K562 (cell line): Measurements from ENCODE around the gene GSTA5. TPM values are rescaled to one million over a fixed set of nuclear protein-coding genes. Genes with fewer than 3 reads are reported as not detected.

Experiments used
- ATAC-seq: fragments of 200-7000 bp; cut with Tn5 transposase; 3 replicates; pipeline ENCODE4 v1.9.1; 2020; ENCODE audit warnings: moderate library complexity
- Bru-seq: library from RNA; stranded (reverse); fragments of 400-500 nt; gene quantifications from one replicate; lab custom pipeline; 2021; lab: Mats Ljungman, UMichigan
- BruChase-seq, 2 experiments: library from RNA; stranded (reverse); fragments of 400-500 nt; gene quantifications; one replicate each; lab custom pipeline; 2021; lab: Mats Ljungman, UMichigan
- BruUV-seq: library from RNA; stranded (reverse); fragments of 400-500 nt; replicated peaks from 2 replicates; lab custom pipeline; 2021; lab: Mats Ljungman, UMichigan
- CTCF ChIA-PET: fragments of 300-600 bp; formaldehyde crosslinking; extraction: SDS; loops from one replicate; lab custom pipeline; 2021; ENCODE audit warnings: low intra/inter-chr PET ratio; lab: Yijun Ruan, JAX
- POLR2A ChIA-PET: fragments of 300-600, 350-650 bp; sonication (Branson Sonifier 250); formaldehyde crosslinking; extraction: SDS; loops from one replicate; lab custom pipeline; 2021; ENCODE audit warnings: antibody characterized with exemption, inconsistent platforms; lab: Yijun Ruan, JAX
- DNase-seq, 4 experiments: peaks; one replicate each; pipeline versions ENCODE4 v3.0.0 to v3.0.0-alpha.2; 2011 to 2018; ENCODE audit warnings: low spot score in 3 of 4, mixed read lengths in 3 of 4; ENCODE audit errors: extremely low read depth in 1 of 4
- FAIRE-seq: peaks from 2 replicates; lab custom pipeline; 2011; peaks lifted over from hg19 to GRCh38; lab: Jason Lieb, UNC
- H2AFZ ChIP-seq: 2 replicates; pipeline ENCODE4 v1.6.0; 2011; ENCODE audit warnings: low read depth, low read length, control low read depth, inconsistent platforms
- H3K27ac ChIP-seq: fragments of 200-600 bp; 3 replicates; pipeline ENCODE4 v1.8.0; 2011; ENCODE audit warnings: low read depth, mild to moderate bottlenecking, control low read depth, inconsistent platforms, low read length, moderate library complexity, mixed read lengths; ENCODE audit errors: extremely low read depth
- H3K27me3 ChIP-seq, 2 experiments: fragments of 300-600 bp in 1 of 2; 2 replicates in 1 of 2; 3 replicates in 1 of 2; pipeline versions ENCODE4 v1.6.0 to v1.8.0; 2011; ENCODE audit warnings: inconsistent platforms in 2 of 2, low read length in 2 of 2, mild to moderate bottlenecking in 1 of 2, mixed read lengths in 1 of 2, moderate library complexity in 1 of 2; ENCODE audit not compliant: control insufficient read depth in 2 of 2, insufficient read depth in 2 of 2
- H3K36me3 ChIP-seq: fragments of 300-600 bp; 3 replicates; pipeline ENCODE4 v1.8.0; 2011; ENCODE audit warnings: mild to moderate bottlenecking, low read length, inconsistent platforms; ENCODE audit not compliant: control insufficient read depth, insufficient read depth
- H3K4me1 ChIP-seq, 2 experiments: fragments of 200-600 bp in 1 of 2; replicated peaks in 1 of 2; 2 replicates in 1 of 2; 3 replicates in 1 of 2; pipeline versions ENCODE4 v1.5.1 to v1.8.0; 2011; ENCODE audit warnings: inconsistent platforms in 2 of 2, low read length in 2 of 2, mild to moderate bottlenecking in 1 of 2, mixed read lengths in 1 of 2, moderate library complexity in 1 of 2; ENCODE audit not compliant: control insufficient read depth in 2 of 2, insufficient read depth in 2 of 2
- H3K4me2 ChIP-seq: 2 replicates; pipeline ENCODE4 v1.6.1; 2011; ENCODE audit warnings: low read length, control low read depth, inconsistent platforms, mixed read lengths; ENCODE audit not compliant: insufficient read depth
- H3K4me3 ChIP-seq: fragments of 200-600 bp; sonication (generic), shearing (Covaris generic); 2 replicates; pipeline ENCODE4 v1.5.1; 2016; ENCODE audit warnings: control low read depth, inconsistent platforms
- H3K79me2 ChIP-seq: fragments of 200-600 bp; 3 replicates; pipeline ENCODE4 v1.8.0; 2011; ENCODE audit warnings: low read length, inconsistent platforms; ENCODE audit not compliant: control insufficient read depth, insufficient read depth
- H3K9ac ChIP-seq, 2 experiments: 2 replicates each; pipeline versions ENCODE4 v1.6.0 to v1.6.1; 2011; ENCODE audit warnings: low read depth in 2 of 2, low read length in 2 of 2, control low read depth in 1 of 2, inconsistent platforms in 1 of 2, mild to moderate bottlenecking in 1 of 2, mixed read lengths in 1 of 2; ENCODE audit not compliant: insufficient read depth in 1 of 2
- H3K9me1 ChIP-seq: one replicate; pipeline ENCODE4 v1.6.0; 2011; ENCODE audit warnings: inconsistent platforms, mild to moderate bottlenecking, low read length, moderate library complexity; ENCODE audit not compliant: control insufficient read depth, insufficient read depth
- H3K9me3 ChIP-seq: replicated peaks from 2 replicates; pipeline ENCODE4 v1.5.1; 2011; ENCODE audit warnings: low read depth, low read length, inconsistent platforms; ENCODE audit not compliant: control insufficient read depth, insufficient read depth
- H4K20me1 ChIP-seq: replicated peaks from 2 replicates; pipeline ENCODE4 v1.6.1; 2011; ENCODE audit warnings: low read length, inconsistent platforms, mixed read lengths; ENCODE audit not compliant: control insufficient read depth, insufficient read depth
- CBFB ChIP-seq: sonication (generic); formaldehyde crosslinking; IDR thresholded peaks from 2 replicates; pipeline ENCODE4 v1.4.0; 2020; ENCODE audit warnings: mild to moderate bottlenecking, missing genetic modification reagents
- EHMT2 ChIP-seq: fragments of 450-650 bp; IDR thresholded peaks from 2 replicates; pipeline ENCODE4 v1.6.1; 2018; ENCODE audit warnings: antibody characterized with exemption
- PHB ChIP-seq: fragments of 250-450 bp; sonication (Bioruptor Pico); IDR thresholded peaks from 2 replicates; pipeline ENCODE4 v1.5.0; 2021
- ZNF121 ChIP-seq: sonication (generic); formaldehyde crosslinking; conservative IDR thresholded peaks from 2 replicates; pipeline ENCODE4 v1.8.0; 2022; ENCODE audit warnings: missing genetic modification reagents
- WGBS: fragments of 100-300 bp; shearing (Covaris generic); methylation state at CpG from one replicate; pipeline ENCODE4 v1.1.6; 2016; ENCODE audit warnings: low coverage, mixed read lengths; ENCODE audit not compliant: insufficient coverage; ENCODE audit errors: missing lambda C conversion rate; 5-methylcytosine and 5-hydroxymethylcytosine counted together
- in situ Hi-C: fragments of 300-500 bp; cut with MboI; formaldehyde crosslinking; loops from 4 replicates; pipeline ENCODE4 v1.15.0; 2018; ENCODE audit warnings: inconsistent platforms, mixed read lengths
- intact Hi-C: fragments of 100-400 bp; cut with micrococcal nuclease; formaldehyde crosslinking; loops from 2 replicates; pipeline ENCODE4 v1.14.2; 2022
- long read RNA-seq, 3 experiments: library from polyadenylated mRNA in 2 of 3; library from RNA in 1 of 3; unstranded in 2 of 3; stranded (forward) in 1 of 3; transcript quantifications; one replicate each; pipeline ENCODE4 v2.0.0, GENCODE V29; 2019 to 2022
- polyA minus RNA-seq, 3 experiments: library from RNA; depleted of rRNA, polyadenylated mRNA; stranded (reverse); fragments of >200 nt; gene quantifications; 2 replicates each; pipeline ENCODE4 v1.2.3, GENCODE V29; 2011
- polyA plus RNA-seq, 8 experiments: library from polyadenylated mRNA; depleted of rRNA in 4 of 8; stranded (reverse) in 5 of 8; unstranded in 3 of 8; fragments of >200 nt; fragmentation: Nextera tagmentation in 2 of 8; fragmentation: Illumina TruSeq in 1 of 8; extraction: Ambion mirVana in 2 of 8; extraction: Trizol in 1 of 8; gene quantifications; 2 replicates each; pipeline versions ENCODE4 v1.2.1 to v1.2.3, GENCODE V29; 2011 to 2014; ENCODE audit warnings: inconsistent platforms in 1 of 8, missing spikeins in 1 of 8
- total RNA-seq, 7 experiments: library from RNA; depleted of rRNA in 6 of 7; stranded (reverse); fragments of >200 nt in 6 of 7; fragmentation: Illumina TruSeq in 2 of 7; extraction: Trizol in 2 of 7; gene quantifications; 2 replicates each; pipeline versions ENCODE4 v1.2.1 to v1.2.3, GENCODE V29; 2011 to 2021; ENCODE audit warnings: low replicate concordance in 1 of 7
- TF ChIP-seq, protein P1 (sequence below): sonication (generic); formaldehyde crosslinking; IDR thresholded peaks from 2 replicates; pipeline ENCODE4 v1.8.0; 2022; ENCODE audit warnings: mild to moderate bottlenecking, missing genetic modification reagents
- TF ChIP-seq, protein P2 (sequence below): fragments of 450-650 bp; IDR thresholded peaks from 2 replicates; pipeline ENCODE4 v1.6.1; 2016; ENCODE audit warnings: low read depth
- TF ChIP-seq, protein P3 (sequence below): fragments of 450-650 bp; formaldehyde crosslinking; IDR thresholded peaks from 2 replicates; pipeline ENCODE4 v1.4.0; 2020; ENCODE audit warnings: mild to moderate bottlenecking, moderate library complexity

Gene GSTA5
- total RNA-seq (2011; cell fraction: chromatin; rRNA removed; ENCODE audit: low replicate concordance): not detected in 2 replicates
- total RNA-seq (2011; cell fraction: nucleolus; rRNA removed): not detected in 2 replicates
- not detected in 2 replicates for total RNA-seq (2011; cell fraction: nucleoplasm; rRNA removed)
- total RNA-seq (2014; rRNA removed) (not detected in 2 replicates), total RNA-seq (2014; rRNA removed; fragmentation: Illumina TruSeq; extraction: Trizol) (not detected in 2 replicates), total RNA-seq (2015; rRNA removed; fragmentation: Illumina TruSeq; extraction: Trizol) (not detected in 2 replicates), total RNA-seq (2021) (not detected in 2 replicates), polyA plus RNA-seq (2011; rRNA removed) (not detected in 2 replicates), polyA plus RNA-seq (2014; fragmentation: Illumina TruSeq; extraction: Trizol) (not detected in 2 replicates), polyA plus RNA-seq (2014; fragmentation: Nextera tagmentation; extraction: Ambion mirVana) (not detected), polyA plus RNA-seq (2014; rRNA removed) (not detected in 2 replicates), polyA minus RNA-seq (2011; rRNA and poly(A)+ RNA removed) (not detected in 2 replicates), Bru-seq, nascent RNA (not detected), BruChase-seq, experiment 1, labeled RNA remaining after a 2-hour chase (not detected), BruChase-seq, experiment 2, labeled RNA remaining after a 6-hour chase (not detected)
- not detected in 2 replicates for polyA plus RNA-seq (2011; cell fraction: cytosol; rRNA removed)
- polyA plus RNA-seq (2011; cell fraction: nucleus; rRNA removed): not detected in 2 replicates
- polyA plus RNA-seq (2012): not detected in 2 replicates
- not detected in 2 replicates for polyA minus RNA-seq (2011; cell fraction: cytosol; rRNA and poly(A)+ RNA removed)
- not detected in 2 replicates for polyA minus RNA-seq (2011; cell fraction: nucleus; rRNA and poly(A)+ RNA removed)
- long read RNA-seq, experiment 1: 0 reads
- long read RNA-seq, experiment 2: 0 reads
- long read RNA-seq, experiment 3: 0 reads

DNA sequence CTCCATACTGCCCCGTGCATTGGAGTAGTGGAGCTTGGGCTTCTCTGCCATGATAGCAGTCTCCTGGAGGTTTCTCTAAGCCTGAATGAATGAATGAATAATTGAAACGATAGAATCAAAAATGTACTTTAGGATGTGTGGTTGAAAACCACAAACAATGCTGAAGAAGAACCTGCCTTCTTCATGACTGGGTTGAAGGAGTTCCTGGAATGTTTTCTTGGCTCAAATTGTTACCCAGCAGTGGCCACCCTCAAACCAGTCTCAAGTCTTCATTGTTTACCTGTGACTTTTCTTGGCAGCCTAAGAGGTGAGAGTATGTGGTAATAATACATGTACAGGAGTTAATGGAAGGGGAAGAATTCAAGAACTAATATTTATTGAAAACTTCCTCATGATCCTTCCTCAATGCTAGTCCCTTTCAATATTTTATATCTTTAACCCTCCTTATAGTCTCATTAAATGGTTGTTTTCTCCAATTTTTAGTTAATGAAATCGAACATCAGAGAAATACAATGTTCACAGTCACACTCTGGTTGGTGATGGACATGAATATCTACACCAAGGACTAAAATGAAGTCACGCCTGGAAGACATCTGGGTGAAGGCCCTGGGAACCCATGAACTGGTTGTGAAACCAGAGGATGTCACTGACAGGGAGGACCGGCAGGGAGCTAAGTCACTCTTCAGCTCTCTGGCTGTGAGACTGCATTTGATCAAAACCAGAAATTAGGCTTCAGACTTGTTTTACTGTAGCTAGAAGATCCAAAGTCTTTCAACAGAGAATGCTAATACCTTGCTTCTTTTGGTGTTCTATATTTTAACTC is at the start of gene GSTA5:
GSTA5 (minus strand) TSS at position 51 of the 823 bp plus-strand sequence.
- ATAC-seq: no peak
- POLR2A ChIA-PET: no interaction called here
- H2AFZ ChIP-seq: 0 out of 2 replicates have a peak within 1 kb of the TSS, but pooled peaks have one; percentile 64
- WGBS: 1% methylated on average over 5 of the region's 5 CpGs
- in situ Hi-C loops (no loop called here), intact Hi-C loops (no loop called here)
- H3K79me2 ChIP-seq: no peaks in the 10 kb centered on the region
- H3K36me3 ChIP-seq: no peaks in the 10 kb centered on the region
- H4K20me1 ChIP-seq: no peaks in the 10 kb centered on the region
- H3K27me3 ChIP-seq: peaks cover 2 to 9% of the 10 kb centered on the region in 2 experiments; a peak in 2 of 5 replicates
- no peak for DNase-seq
- H3K4me1 ChIP-seq: no peaks in the 10 kb centered on the region; a peak in 1 of 5 replicates
- no peak within 1 kb of the TSS for H3K9ac ChIP-seq
- FAIRE-seq: peak; percentile 40
- no peak within 1 kb of the TSS for H3K4me2 ChIP-seq
- H3K27ac ChIP-seq: no peak within 1 kb of the TSS
- BruUV-seq: no TSS peak
- CTCF ChIA-PET: no interaction called here
- no peaks in the 10 kb centered on the region for H3K9me1 ChIP-seq
- no peaks in the 10 kb centered on the region for H3K9me3 ChIP-seq
- H3K4me3 ChIP-seq: no peak within 1 kb of the TSS
- no peak for TF ChIP-seq EHMT2
- TF ChIP-seq PHB (CRISPR knock-in tag): no peak
- TF ChIP-seq, protein P1, sequence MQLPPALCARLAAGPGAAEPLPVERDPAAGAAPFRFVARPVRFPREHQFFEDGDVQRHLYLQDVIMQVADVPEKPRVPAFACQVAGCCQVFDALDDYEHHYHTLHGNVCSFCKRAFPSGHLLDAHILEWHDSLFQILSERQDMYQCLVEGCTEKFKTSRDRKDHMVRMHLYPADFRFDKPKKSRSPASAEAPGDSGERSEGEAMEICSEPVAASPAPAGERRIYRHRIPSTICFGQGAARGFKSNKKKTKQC: no peak
- TF ChIP-seq, protein P2, sequence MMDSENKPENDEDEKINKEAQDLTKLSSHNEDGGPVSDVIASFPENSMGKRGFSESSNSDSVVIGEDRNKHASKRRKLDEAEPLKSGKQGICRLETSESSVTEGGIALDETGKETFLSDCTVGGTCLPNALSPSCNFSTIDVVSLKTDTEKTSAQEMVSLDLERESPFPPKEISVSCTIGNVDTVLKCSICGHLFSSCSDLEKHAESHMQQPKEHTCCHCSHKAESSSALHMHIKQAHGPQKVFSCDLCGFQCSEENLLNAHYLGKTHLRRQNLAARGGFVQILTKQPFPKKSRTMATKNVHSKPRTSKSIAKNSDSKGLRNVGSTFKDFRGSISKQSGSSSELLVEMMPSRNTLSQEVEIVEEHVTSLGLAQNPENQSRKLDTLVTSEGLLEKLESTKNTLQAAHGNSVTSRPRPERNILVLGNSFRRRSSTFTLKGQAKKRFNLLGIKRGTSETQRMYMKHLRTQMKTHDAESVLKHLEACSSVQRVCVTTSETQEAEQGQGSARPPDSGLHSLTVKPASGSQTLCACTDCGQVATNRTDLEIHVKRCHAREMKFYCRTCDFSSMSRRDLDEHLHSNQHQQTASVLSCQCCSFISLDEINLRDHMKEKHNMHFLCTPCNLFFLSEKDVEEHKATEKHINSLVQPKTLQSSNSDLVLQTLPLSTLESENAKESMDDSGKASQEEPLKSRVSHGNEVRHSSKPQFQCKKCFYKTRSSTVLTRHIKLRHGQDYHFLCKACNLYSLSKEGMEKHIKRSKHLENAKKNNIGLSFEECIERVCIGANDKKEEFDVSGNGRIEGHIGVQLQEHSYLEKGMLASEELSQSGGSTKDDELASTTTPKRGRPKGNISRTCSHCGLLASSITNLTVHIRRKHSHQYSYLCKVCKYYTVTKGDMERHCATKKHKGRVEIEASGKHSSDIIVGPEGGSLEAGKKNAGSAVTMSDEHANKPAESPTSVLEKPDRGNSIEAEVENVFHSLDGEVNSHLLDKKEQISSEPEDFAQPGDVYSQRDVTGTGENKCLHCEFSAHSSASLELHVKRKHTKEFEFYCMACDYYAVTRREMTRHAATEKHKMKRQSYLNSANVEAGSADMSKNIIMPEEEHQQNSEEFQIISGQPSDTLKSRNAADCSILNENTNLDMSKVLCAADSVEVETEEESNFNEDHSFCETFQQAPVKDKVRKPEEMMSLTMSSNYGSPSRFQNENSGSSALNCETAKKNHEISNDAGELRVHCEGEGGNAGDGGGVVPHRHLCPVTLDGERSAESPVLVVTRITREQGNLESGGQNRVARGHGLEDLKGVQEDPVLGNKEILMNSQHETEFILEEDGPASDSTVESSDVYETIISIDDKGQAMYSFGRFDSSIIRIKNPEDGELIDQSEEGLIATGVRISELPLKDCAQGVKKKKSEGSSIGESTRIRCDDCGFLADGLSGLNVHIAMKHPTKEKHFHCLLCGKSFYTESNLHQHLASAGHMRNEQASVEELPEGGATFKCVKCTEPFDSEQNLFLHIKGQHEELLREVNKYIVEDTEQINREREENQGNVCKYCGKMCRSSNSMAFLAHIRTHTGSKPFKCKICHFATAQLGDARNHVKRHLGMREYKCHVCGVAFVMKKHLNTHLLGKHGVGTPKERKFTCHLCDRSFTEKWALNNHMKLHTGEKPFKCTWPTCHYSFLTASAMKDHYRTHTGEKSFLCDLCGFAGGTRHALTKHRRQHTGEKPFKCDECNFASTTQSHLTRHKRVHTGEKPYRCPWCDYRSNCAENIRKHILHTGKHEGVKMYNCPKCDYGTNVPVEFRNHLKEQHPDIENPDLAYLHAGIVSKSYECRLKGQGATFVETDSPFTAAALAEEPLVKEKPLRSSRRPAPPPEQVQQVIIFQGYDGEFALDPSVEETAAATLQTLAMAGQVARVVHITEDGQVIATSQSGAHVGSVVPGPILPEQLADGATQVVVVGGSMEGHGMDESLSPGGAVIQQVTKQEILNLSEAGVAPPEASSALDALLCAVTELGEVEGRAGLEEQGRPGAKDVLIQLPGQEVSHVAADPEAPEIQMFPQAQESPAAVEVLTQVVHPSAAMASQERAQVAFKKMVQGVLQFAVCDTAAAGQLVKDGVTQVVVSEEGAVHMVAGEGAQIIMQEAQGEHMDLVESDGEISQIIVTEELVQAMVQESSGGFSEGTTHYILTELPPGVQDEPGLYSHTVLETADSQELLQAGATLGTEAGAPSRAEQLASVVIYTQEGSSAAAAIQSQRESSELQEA: no peak
- no peak for TF ChIP-seq ZNF121 (CRISPR knock-in tag)
- TF ChIP-seq, protein P3, sequence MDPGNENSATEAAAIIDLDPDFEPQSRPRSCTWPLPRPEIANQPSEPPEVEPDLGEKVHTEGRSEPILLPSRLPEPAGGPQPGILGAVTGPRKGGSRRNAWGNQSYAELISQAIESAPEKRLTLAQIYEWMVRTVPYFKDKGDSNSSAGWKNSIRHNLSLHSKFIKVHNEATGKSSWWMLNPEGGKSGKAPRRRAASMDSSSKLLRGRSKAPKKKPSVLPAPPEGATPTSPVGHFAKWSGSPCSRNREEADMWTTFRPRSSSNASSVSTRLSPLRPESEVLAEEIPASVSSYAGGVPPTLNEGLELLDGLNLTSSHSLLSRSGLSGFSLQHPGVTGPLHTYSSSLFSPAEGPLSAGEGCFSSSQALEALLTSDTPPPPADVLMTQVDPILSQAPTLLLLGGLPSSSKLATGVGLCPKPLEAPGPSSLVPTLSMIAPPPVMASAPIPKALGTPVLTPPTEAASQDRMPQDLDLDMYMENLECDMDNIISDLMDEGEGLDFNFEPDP (CRISPR knock-in tag): no peak
- no peak for TF ChIP-seq CBFB (CRISPR knock-in tag)
